OCI-LY3 (cell line): ENCODE data around the gene ANO4.

Source experiments
- EZH2phosphoT487 ChIP-seq: fragments of 200-600 bp; shearing (Covaris generic); IDR thresholded peaks from 2 replicates; pipeline ENCODE4 v1.6.1; 2018; ENCODE audit warnings: antibody characterized with exemption, mixed run types, low read depth
- TF ChIP-seq, protein P1 (sequence below): fragments of 200-600, 300-600 bp; sonication (generic); IDR thresholded peaks from 2 replicates; pipeline ENCODE4 v1.5.1; 2014; ENCODE audit warnings: antibody characterized with exemption, low read length, low read depth

DNA sequence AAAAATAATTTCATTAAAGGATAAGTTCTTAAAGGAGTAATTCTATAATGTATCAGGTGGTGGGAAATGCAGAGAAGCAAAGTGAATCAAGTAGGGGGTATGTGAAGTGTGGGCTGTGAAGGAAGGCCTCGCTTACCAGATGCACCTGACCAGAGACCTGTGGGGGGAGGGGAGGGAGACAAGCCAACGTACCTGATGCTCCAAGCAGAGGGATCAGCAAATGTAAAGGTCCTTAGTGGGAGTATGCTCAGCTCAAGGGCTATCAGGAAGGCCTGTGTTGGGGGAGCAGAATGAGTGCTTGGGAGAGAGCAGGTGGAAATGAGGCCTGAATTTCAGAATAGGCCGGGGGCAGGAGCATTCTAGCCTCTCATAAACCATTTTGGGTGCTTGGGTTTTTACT lies 57.1 kb downstream of the ANO4 start:
- TF ChIP-seq, protein P1, sequence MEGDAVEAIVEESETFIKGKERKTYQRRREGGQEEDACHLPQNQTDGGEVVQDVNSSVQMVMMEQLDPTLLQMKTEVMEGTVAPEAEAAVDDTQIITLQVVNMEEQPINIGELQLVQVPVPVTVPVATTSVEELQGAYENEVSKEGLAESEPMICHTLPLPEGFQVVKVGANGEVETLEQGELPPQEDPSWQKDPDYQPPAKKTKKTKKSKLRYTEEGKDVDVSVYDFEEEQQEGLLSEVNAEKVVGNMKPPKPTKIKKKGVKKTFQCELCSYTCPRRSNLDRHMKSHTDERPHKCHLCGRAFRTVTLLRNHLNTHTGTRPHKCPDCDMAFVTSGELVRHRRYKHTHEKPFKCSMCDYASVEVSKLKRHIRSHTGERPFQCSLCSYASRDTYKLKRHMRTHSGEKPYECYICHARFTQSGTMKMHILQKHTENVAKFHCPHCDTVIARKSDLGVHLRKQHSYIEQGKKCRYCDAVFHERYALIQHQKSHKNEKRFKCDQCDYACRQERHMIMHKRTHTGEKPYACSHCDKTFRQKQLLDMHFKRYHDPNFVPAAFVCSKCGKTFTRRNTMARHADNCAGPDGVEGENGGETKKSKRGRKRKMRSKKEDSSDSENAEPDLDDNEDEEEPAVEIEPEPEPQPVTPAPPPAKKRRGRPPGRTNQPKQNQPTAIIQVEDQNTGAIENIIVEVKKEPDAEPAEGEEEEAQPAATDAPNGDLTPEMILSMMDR, result no peak
- TF ChIP-seq EZH2phosphoT487, result no peak
